CD4-positive, alpha-beta T cell treated with Interleukin-12 subunit alpha and Interleukin-12 subunit beta, for 1 hour (primary cell): ENCODE measurements around the gene HOXB9.

ENCODE experiments used
- DNase-seq: peaks from one replicate; pipeline ENCODE4 v3.0.0-alpha.2; 2020

The HOXB9 gene

GRCh38 chr17:48639136-48639535 lies 13.0 kb upstream of the HOXB9 start:
- DNase-seq: no peak

DNA sequence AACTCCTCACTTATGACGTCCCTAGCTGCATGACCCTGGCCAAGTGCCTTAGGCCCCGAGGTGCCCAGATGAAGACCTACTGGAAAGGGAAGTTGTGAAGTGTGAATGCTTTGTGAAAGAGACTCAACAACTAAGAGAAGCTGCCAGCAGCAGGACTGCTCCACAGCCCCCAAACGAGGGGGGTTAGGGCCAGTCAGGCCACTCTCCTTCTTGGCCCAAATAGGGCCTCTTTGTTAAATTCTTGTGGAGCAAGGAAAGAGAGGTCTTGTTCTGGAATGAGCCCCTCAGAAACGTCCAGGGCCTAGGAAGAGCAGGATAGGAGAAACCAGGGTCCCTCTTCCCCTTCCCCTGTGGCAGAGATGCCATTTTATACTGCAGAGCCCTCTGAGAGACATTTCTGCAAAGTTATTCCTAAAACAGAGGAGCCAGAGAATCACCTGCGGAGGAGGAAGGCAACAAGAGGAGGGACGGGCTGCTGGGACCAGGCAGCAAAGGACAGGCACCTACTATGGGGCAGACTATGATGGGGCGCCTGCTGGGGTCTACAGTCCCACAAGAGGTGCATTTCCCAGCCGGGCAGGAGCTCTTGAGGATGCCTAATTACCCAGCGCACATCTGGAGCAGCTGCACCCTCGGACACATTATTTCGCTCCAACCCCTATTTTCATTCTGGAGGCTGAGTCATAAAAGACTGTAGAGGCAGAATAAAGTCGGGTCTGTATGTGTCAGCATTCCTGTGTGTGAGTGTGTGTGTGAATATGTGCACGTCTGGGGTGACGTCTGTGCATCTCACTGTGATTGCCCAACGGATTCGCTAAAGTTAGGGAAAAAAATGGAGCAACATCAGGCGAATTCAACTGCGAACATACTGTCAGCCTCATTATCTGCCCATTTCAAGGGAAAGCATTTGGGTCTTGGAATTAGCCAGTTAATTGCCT lies 11.4 kb upstream of the HOXB9 start:
- no peak for DNase-seq

GRCh38 chr17:48636177-48637018 lies 10.2 kb upstream of the HOXB9 start:
- DNase-seq: peak; percentile 68

DNA sequence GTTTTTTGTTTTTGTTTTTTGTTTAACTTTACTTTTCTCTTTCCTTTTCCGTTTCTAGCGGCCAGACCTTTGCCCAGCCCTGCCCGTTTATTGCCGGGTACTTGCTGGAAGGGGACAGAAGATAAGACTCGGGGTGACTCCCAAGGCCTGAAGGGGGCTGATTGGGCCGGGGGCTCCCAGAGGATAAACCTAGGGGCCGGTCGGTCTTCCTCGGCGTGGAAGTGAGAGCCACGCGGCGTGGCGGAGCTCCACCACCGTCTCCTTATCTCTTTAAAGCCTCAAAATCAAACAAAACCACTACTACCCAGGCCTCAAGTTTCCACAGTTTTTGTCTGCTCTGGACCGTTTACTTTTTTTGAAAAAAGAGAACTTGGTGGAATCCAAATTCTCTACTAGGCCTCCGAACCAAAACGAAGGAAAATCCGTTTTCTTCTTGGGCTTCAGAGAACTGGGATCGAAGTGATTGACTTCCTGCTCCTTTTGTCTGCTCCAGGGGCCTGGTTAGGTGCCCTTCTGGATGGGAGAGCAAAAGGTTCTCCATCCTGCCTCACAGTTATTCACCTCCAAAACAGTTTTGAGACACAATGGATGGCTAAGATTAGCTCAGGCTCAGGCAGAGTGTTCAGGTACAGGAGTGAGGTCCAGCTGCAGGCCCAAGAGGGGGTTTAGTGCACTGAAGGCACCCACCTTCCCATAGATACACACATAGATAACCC lies 8.5 kb upstream of the HOXB9 start:
- no peak for DNase-seq

DNA sequence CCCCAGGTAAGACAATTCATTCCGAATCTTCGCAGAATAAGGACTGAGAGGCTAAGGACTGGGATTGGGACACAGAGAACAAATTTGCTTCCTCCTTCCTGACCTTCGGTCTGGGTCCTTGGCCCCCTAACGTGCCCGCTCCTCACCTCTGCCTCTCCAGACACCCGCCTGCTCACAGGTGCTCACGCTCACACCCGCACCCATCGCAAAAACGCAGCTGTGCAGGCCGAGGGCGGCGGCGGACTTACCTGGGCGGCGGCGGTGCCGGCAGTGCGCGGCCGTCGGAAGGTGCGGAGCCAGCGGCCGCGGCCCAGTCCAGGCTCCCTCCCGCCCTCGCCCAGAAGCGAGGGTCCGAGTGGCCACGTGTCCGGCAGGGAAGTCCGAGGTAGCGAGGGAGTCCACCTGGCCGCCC lies 7.1 kb upstream of the HOXB9 start:
- no peak for DNase-seq

GRCh38 chr17:48632579-48633265 lies 6.6 kb upstream of the HOXB9 start:
- no peak for DNase-seq

GRCh38 chr17:48631693-48632578 lies 5.8 kb upstream of the HOXB9 start:
- no peak for DNase-seq

DNA sequence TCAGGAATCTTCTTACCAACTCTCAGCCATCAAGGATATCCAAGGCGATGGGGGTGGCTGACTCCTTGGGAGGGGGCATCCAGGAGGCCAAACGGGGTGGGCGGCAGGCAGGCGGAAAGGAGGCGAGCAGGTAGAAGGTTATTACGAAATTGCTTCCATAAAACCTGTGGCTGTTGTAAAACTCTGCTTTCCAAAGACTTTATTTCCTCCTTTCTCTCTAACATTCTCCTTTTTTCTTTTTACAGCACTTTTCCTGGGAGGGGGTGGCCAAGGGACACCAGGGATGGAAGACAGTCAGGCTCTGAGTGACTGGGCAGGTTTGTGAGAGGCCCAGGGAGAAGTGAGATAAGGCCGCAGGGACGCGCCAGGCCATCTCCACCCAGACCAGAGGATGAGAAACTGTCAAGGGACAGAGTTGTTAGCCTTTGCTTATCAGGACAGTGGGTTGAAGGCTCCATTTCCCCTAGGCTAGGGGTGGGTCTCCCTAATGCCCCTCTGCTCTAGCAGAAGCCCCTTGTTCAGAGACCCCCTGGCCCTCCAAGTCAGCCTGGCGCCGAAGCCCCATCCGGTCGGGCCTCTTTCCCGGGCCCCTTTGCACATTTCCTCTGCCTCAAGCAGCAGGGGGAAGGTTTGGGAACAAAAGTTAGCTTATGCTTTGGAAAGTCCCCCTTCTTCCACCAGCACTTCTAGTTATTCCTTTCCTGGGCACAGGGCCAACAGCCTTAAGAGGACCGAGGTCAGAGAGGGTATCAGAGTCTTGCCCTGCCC lies 5.0 kb upstream of the HOXB9 start:
- no peak for DNase-seq

- DNase-seq: no peak
Observed at GRCh38 chr17:48630009-48630924, 4.1 kb upstream of the HOXB9 start.

DNA sequence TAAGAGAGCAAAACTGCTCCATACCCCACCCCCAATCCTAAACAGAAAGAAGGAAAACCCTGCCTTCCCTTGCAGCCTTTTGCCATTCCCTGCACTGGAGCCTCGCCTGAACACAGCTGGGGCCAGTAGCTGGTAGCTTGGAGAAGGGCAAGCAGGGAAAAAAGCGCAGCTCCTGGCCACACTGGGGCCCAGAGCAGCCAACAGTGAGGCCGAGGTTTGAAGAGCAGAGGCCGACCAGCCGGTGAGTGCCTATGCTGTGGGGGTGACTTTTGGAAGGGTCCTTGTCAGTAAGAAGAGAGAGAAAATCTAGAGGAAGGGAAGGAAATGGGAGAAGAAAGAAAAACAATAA lies 3.2 kb upstream of the HOXB9 start:
- DNase-seq: no peak

- no peak for DNase-seq
Observed at GRCh38 chr17:48628649-48629410, 2.7 kb upstream of the HOXB9 start.

- DNase-seq: no peak
Observed at GRCh38 chr17:48627623-48628521, 1.7 kb upstream of the HOXB9 start.

- no peak for DNase-seq
Observed at GRCh38 chr17:48627118-48627597, 1.0 kb upstream of the HOXB9 start.

GRCh38 chr17:48625495-48626244 lies 488 bp downstream of the HOXB9 start:
- DNase-seq: peak; percentile 46

- peak; percentile 37 for DNase-seq
Observed at GRCh38 chr17:48624544-48625494, 1.3 kb downstream of the HOXB9 start.

GRCh38 chr17:48624118-48624517 lies 2.0 kb downstream of the HOXB9 start:
- DNase-seq: no peak
